LNCAP (cell line): ENCODE measurements around the gene MTIF3.

Experiments used
- CTCF ChIP-seq: fragments of 450-650 bp; IDR thresholded peaks from 2 replicates; pipeline ENCODE4 v1.5.1; 2017; ENCODE audit warnings: mild to moderate bottlenecking

Gene MTIF3

GRCh38 chr13:27472441-27472840 lies 22.1 kb upstream of the MTIF3 start:
- no peak for TF ChIP-seq CTCF

- TF ChIP-seq CTCF: no peak
Observed at GRCh38 chr13:27470075-27470820, 19.9 kb upstream of the MTIF3 start.

GRCh38 chr13:27466513-27466912 lies 16.1 kb upstream of the MTIF3 start:
- TF ChIP-seq CTCF: no peak

GRCh38 chr13:27465611-27466010 lies 15.2 kb upstream of the MTIF3 start:
- no peak for TF ChIP-seq CTCF

- no peak for TF ChIP-seq CTCF
Observed at GRCh38 chr13:27463500-27463899, 13.1 kb upstream of the MTIF3 start.

GRCh38 chr13:27461940-27462584 lies 11.7 kb upstream of the MTIF3 start:
- TF ChIP-seq CTCF: no peak

GRCh38 chr13:27455331-27455855 lies 5.0 kb upstream of the MTIF3 start:
- TF ChIP-seq CTCF: no peak
